ENCODE data around the gene TNFSF11. TPM values are rescaled to one million over a fixed set of nuclear protein-coding genes. Genes with fewer than 3 reads are reported as not detected.

TNFSF11 gene
- total RNA-seq, 4 donors from 2014 or later: 0.14 TPM; not detected in 3

GRCh38 chr13:42591602-42592001, 17.6 kb downstream of the TNFSF11 start:
- Histone ChIP-seq H3K27me3 (no peaks in the 10 kb centered on the region), H3K27ac (no peak overlapping the region), H3K9me3 (no peaks in the 10 kb centered on the region), H3K4me3 (no peak overlapping the region), H3K36me3 (no peaks in the 10 kb centered on the region), H3K4me1 (no peaks in the 10 kb centered on the region)
- no peak for DNase-seq
- TF ChIP-seq CTCF (IDR thresholded peaks at IDR 0.05): no peak
- TF ChIP-seq POLR2A (IDR thresholded peaks at IDR 0.05): no peak
- intact Hi-C loops (cut with DNase I; ENCODE audit: low total_unique reads): no loop called here

DNA sequence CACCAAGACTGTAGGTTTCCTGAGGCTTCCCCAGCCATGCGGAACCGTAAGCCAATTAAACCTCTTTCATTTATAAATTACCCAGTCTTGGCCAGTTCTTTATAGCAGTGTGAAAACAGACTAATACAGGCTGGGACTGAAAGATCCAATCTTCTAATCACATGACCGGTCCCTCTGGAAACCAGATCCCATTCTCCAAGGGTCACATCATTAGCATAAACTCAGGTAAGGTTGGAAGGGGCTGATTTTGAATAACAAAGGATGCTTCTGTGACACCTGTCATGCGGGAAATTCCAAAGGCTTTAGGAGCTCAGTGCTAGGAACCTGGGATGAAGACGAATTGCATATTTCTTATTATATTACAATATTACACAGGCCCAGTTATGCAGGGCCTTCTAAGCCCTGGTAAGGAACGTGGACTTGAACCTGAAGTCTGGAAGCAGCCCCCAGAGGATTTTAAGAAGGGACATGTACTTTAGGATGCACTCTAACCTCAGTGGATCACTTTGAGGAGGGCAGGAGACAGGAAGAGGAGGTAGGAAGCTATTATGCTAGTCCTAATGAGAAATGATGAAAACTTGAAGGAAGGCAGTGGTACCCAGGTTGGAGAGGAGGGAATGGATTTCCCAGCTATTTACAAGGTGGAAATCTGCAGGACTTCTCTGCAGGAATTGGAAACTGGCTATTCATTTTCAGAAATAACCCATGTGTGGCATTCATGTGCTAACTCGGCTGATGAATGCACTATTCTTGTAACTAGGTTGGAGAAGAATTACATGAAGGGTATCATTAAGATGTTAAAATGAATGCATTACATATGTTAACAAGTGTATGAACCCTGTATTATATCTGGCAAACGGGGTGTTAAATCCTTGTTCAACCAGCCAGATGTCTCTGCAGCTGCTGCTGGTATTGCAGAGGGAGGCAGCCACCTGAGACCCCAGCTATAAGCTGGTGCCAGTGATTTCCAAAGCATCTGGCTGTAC, 19.3 kb downstream of the TNFSF11 start:
- TF ChIP-seq POLR2A (IDR thresholded peaks at IDR 0.05): no peak
- no peak for TF ChIP-seq CTCF (IDR thresholded peaks at IDR 0.05)
- Histone ChIP-seq H3K27me3 (no peaks in the 10 kb centered on the region), H3K36me3 (no peaks in the 10 kb centered on the region), H3K4me1 (no peaks in the 10 kb centered on the region), H3K9me3 (no peaks in the 10 kb centered on the region), H3K4me3 (no peak overlapping the region), H3K27ac (no peak overlapping the region)
- intact Hi-C loops (cut with DNase I; ENCODE audit: low total_unique reads): no loop called here
- no peak for DNase-seq

DNA sequence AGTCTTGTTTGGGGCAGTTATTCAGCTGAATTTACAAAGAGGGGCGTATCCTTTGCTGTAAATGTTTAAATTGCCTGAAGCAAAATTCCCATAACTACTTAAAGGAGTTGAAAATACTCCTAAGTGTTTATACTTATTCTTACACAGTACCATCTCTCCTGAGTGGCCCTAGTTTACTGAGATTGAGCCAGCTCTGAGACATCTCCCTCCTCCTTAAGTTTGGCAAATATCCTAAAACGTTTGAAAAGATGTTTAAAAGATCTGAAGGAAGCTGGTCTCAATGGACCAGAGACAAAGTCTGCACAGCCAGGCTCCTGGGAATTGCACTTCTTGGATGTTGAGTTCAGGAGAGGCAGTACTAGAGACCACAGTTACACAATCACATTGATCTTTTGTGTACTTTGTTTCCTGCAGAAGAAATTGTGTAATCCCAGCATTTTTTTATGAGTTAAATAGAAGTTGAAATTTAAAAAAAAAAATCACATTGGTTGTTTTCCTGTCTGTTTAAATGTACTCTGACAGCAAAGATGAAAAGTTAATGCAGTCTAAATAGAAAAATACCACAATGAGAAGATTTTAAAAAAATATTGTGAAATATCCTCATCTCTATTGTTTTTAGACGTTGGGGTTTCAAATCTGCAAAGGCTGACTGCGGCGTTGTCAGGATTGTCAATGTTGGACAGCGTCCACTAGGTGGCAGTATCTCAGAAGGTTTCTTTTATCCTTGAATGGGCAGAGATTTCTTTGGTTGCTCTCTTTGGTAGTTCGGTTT, 20.7 kb downstream of the TNFSF11 start:
- TF ChIP-seq CTCF (IDR thresholded peaks at IDR 0.05) (peak; percentile 64 to 76 (median 67)), POLR2A (IDR thresholded peaks at IDR 0.05) (no peak)
- H3K4me3 ChIP-seq: no peak overlapping the region
- no peaks in the 10 kb centered on the region for H3K27me3 ChIP-seq
- no peak overlapping the region for H3K27ac ChIP-seq
- intact Hi-C loops (cut with DNase I; ENCODE audit: low total_unique reads): no loop called here
- no peaks in the 10 kb centered on the region for H3K4me1 ChIP-seq
- H3K36me3 ChIP-seq: no peaks in the 10 kb centered on the region
- H3K9me3 ChIP-seq: no peaks in the 10 kb centered on the region
- DNase-seq: peak; percentile 52 to 58

DNA sequence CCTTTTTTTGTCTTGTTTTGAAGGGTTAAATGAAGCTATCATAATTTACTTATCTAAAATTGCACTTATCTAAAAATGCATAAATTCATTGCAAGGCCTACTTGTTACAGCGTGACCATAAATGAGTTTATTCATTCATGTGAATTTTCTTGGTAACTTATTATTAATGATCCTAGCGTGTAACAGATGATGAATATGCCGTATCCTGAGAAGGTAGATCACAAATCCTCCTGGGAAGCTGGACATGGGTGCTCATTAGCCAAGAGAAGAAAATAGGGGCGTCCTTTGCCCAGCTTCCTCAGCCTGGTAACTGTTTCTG, 21.3 kb downstream of the TNFSF11 start:
- DNase-seq: no peak
- H3K4me3 ChIP-seq: no peak overlapping the region
- no peaks in the 10 kb centered on the region for H3K9me3 ChIP-seq
- H3K36me3 ChIP-seq: no peaks in the 10 kb centered on the region
- no peak overlapping the region for H3K27ac ChIP-seq
- no peak for TF ChIP-seq CTCF (IDR thresholded peaks at IDR 0.05)
- TF ChIP-seq POLR2A (IDR thresholded peaks at IDR 0.05): no peak
- H3K4me1 ChIP-seq: no peaks in the 10 kb centered on the region
- no peaks in the 10 kb centered on the region for H3K27me3 ChIP-seq
- intact Hi-C loops (cut with DNase I; ENCODE audit: low total_unique reads): no loop called here

GRCh38 chr13:42597505-42597904, 23.6 kb downstream of the TNFSF11 start:
- intact Hi-C loops (cut with DNase I; ENCODE audit: low total_unique reads): no loop called here
- no peak overlapping the region for H3K4me3 ChIP-seq
- H3K36me3 ChIP-seq: no peaks in the 10 kb centered on the region
- TF ChIP-seq CTCF (IDR thresholded peaks at IDR 0.05) (no peak), POLR2A (IDR thresholded peaks at IDR 0.05) (no peak)
- no peak for DNase-seq
- no peaks in the 10 kb centered on the region for H3K4me1 ChIP-seq
- no peak overlapping the region for H3K27ac ChIP-seq
- H3K9me3 ChIP-seq: no peaks in the 10 kb centered on the region
- no peaks in the 10 kb centered on the region for H3K27me3 ChIP-seq

All from uterus (tissue), 4 donors.